ENCODE results near the gene AMN. TPM values are rescaled to one million over a fixed set of nuclear protein-coding genes. Genes with fewer than 3 reads are reported as not detected.

AMN gene
- total and polyA plus RNA-seq, 2 experiments from 2014 or later: 0.48 to 1.3 TPM

DNA sequence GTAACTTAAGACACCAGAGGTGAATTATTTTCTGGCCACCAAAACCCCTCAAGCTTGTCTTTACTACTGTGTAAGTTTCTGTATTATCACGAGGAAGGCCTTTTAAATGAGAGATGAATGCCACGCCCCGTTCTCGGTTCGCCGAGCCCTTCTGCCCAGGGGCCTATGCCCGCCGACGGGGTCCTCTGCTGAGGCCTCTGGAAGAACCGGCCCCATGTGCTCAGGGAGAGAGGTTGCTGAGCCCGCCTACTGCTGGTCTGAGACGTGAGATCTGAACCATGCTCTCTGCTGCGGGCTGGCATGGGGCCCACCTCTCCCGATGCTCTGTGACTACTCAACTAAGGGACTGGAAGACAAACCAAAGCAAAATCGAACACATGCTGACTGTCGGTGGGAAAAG lies 21.0 kb downstream of the AMN start:
- Histone ChIP-seq H3K27ac (no peak overlapping the region), H3K36me3 (peaks cover 36% of the 10 kb centered on the region), H3K4me3 (no peak overlapping the region), H3K9me3 (ENCODE audit: low read depth) (no peaks in the 10 kb centered on the region), H3K4me1 (ENCODE audit: low read depth) (peaks cover 6% of the 10 kb centered on the region), H3K27me3 (no peaks in the 10 kb centered on the region)
- no peak for DNase-seq (ENCODE audit: low read depth in 1 of 2, low spot score in 1 of 2)
- TF ChIP-seq CTCF (IDR thresholded peaks at IDR 0.05; ENCODE audit: low read depth, low read length): no peak

- Histone ChIP-seq H3K4me3 (no peak overlapping the region), H3K27ac (no peak overlapping the region), H3K27me3 (no peaks in the 10 kb centered on the region), H3K36me3 (peaks cover 38% of the 10 kb centered on the region), H3K9me3 (ENCODE audit: low read depth) (no peaks in the 10 kb centered on the region), H3K4me1 (ENCODE audit: low read depth) (peaks cover 6% of the 10 kb centered on the region)
- DNase-seq (ENCODE audit: low read depth in 1 of 2, low spot score in 1 of 2): no peak
- no peak for TF ChIP-seq CTCF (IDR thresholded peaks at IDR 0.05; ENCODE audit: low read depth, low read length)
Measured at GRCh38 chr14:102943979-102944378, 21.5 kb downstream of the AMN start.

- Histone ChIP-seq H3K4me1 (ENCODE audit: low read depth) (peaks cover 6% of the 10 kb centered on the region), H3K36me3 (peaks cover 41% of the 10 kb centered on the region), H3K4me3 (no peak overlapping the region), H3K27me3 (no peaks in the 10 kb centered on the region), H3K9me3 (ENCODE audit: low read depth) (no peaks in the 10 kb centered on the region), H3K27ac (no peak overlapping the region)
- DNase-seq (ENCODE audit: low read depth in 1 of 2, low spot score in 1 of 2): no peak
- no peak for TF ChIP-seq CTCF (IDR thresholded peaks at IDR 0.05; ENCODE audit: low read depth, low read length)
Measured at GRCh38 chr14:102944448-102945330, 22.2 kb downstream of the AMN start.

GRCh38 chr14:102945346-102946130 lies 23.1 kb downstream of the AMN start:
- H3K27me3 ChIP-seq: no peaks in the 10 kb centered on the region
- no peaks in the 10 kb centered on the region for H3K9me3 ChIP-seq (ENCODE audit: low read depth)
- TF ChIP-seq CTCF (IDR thresholded peaks at IDR 0.05; ENCODE audit: low read depth, low read length): no peak
- peaks cover 41% of the 10 kb centered on the region for H3K36me3 ChIP-seq
- no peak for DNase-seq (ENCODE audit: low read depth in 1 of 2, low spot score in 1 of 2)
- no peak overlapping the region for H3K27ac ChIP-seq
- no peak overlapping the region for H3K4me3 ChIP-seq
- H3K4me1 ChIP-seq (ENCODE audit: low read depth): peaks cover 6% of the 10 kb centered on the region

- H3K36me3 ChIP-seq: peaks cover 41% of the 10 kb centered on the region
- TF ChIP-seq CTCF (IDR thresholded peaks at IDR 0.05; ENCODE audit: low read depth, low read length): no peak
Measured at GRCh38 chr14:102947321-102948103, 25.0 kb downstream of the AMN start.

More at GRCh38 chr14:102947321-102948103, 25.0 kb downstream of the AMN start:
- H3K9me3 ChIP-seq (ENCODE audit: low read depth): no peaks in the 10 kb centered on the region
- peaks cover 9% of the 10 kb centered on the region for H3K4me1 ChIP-seq (ENCODE audit: low read depth)
- no peak overlapping the region for H3K4me3 ChIP-seq
- H3K27ac ChIP-seq: no peak overlapping the region
- no peak for DNase-seq (ENCODE audit: low read depth in 1 of 2, low spot score in 1 of 2)
- H3K27me3 ChIP-seq: no peaks in the 10 kb centered on the region
